Left cardiac atrium (tissue), 4 donors: ENCODE data around the gene IL9. TPM values are rescaled to one million over a fixed set of nuclear protein-coding genes. Genes with fewer than 3 reads are reported as not detected.
"Not testable (repeated sequence)": the region's sequence is repeated elsewhere in the genome, so short reads cannot be mapped to it uniquely, and the experiment has no call there.

ENCODE experiments used
- ATAC-seq, 2 donors: fragments of 200-7000 bp; cut with Tn5 transposase; one replicate each; pipeline ENCODE4 v1.9.1; 2020; ENCODE audit warnings: mild to moderate bottlenecking in 2 of 2, moderate library complexity in 2 of 2
- DNase-seq: peaks from one replicate; pipeline ENCODE4 v3.0.0-alpha.2; 2020
- intact Hi-C, 2 donors: fragments of 100-400 bp; cut with DNase I; formaldehyde crosslinking; loops; one replicate each; pipeline versions ENCODE4 v1.14.1 to v1.15.1; 2022 to 2023
- total RNA-seq, 2 donors: library from RNA; stranded (reverse); fragmentation: NEBNext Ultra II Directional; extraction: Animal tissue kit (Norgen Biotek cat#: 25700); gene quantifications; one replicate each; pipeline ENCODE4 v1.2.1, GENCODE V29; 2021
- donor health status: DM: no; HTN: yes; CAD: no.
- donor health status: DM: no; HTN: yes; CAD: no; lungs with severe emphysema.
- donor health status: DM: yes; HTN: yes; CAD: no.
- donor health status: Dilated cardiomyopathy.

IL9 gene
- total RNA-seq, 2 donors from 2014 or later: not detected

DNA sequence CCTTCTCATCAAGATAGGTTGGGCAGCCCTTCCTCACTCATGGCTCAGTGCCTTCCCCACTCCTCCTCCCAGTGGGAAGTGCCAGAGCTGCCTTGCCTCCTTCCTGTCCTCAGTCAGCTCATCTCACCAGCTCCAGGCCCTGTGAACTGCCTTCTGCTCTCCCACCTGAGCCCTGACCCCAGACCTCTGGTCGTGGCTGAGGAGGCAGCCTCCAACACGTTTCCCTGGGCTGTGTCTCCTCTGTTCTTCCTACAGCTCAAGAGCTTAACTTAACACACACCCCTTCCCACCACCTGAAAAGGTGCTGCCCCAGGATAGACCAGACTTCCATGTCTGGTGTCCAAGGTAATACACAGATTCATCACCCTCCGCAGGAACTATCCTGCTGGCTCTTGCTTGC lies 21.2 kb downstream of the IL9 start:
- ATAC-seq (no peak), DNase-seq (no peak)
- intact Hi-C loops: no loop called here

DNA sequence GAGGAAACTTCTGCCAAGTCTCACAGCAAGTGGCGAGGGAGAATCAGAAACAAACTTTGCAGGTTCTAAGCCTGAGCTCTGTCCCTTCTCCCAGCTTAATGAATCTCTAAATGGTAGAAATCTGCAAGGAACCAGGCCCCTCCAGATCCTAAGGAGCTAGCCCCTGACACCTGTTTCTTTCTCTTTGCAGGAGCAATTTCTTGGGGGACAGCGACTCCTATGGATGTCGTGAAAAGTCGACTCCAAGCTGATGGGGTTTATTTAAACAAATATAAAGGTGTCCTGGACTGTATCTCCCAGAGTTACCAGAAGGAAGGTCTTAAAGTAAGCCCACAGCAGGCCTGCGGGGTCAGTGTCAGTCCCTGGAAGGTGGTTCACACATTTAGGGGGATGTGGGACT lies 21.8 kb downstream of the IL9 start:
- DNase-seq (no peak), ATAC-seq (no peak)
- intact Hi-C loops: no loop called here

DNA sequence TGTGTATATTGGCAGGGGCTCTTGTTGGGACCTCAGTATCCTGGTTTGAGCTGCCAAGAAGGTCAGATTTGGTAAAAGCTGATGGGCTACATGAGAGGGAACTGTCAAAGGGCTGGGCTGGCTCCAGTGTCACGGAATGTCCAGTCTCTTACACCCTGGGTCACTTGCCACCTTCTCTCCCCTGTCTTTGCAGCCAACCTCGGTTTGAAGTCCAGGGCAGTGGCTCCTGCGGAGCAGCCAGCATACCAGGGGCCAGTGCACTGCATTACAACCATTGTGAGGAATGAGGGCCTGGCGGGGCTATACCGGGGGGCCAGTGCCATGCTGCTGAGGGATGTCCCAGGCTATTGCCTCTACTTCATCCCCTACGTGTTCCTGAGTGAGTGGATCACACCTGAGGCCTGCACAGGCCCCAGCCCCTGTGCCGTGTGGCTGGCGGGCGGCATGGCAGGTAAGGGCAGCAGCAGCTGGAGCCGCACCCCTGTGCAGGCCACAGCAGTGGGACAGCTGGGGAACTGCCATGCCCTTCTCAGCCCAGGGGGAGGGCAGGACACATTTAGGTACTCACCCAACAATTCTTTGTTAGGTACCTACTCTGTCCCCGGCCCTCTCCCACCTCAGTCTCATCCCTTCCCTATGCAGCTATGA lies 24.2 kb downstream of the IL9 start:
- DNase-seq (no peak), ATAC-seq (no peak)
- intact Hi-C loops: no loop called here

DNA sequence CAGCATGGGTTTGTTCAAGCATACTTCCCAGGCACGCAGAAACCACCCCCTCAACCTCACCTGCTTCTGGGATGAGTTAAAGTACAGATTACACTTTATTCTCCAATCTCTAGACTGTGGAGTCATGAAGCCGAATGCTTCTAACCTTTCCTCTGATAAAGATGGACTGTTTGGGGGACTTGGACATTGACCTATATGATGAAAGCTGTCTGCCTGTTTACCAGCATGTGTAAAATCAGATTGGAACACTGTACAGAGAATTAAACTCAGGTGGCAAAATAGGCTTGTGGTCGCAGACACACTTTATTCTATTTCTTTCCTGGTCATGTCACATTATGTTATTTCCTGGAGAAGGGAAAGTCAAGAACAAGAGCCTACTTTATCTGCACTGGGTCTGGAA lies 25.7 kb downstream of the IL9 start:
- DNase-seq (no peak), ATAC-seq (no peak)
- intact Hi-C loops: no loop called here

DNA sequence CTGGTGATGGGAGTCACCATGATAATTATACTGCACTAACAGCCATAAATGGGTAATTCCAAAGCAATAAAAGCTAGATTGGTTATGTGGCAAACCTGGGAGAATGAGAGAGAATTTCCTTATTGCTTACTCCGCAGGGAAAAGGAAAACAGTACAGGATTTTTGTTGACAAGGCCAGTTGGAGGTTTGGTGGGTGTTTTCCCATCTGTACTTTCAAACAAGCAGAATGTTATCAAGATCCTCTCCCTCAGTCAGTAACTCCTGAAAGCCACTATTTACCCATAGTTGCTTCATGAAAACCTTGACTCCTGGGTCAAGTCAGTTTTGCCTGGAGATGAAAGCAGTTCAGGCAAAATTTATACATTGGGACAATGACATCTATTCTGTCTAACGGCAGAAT lies 26.4 kb downstream of the IL9 start:
- intact Hi-C loops: no loop called here
- ATAC-seq: no peak

DNA sequence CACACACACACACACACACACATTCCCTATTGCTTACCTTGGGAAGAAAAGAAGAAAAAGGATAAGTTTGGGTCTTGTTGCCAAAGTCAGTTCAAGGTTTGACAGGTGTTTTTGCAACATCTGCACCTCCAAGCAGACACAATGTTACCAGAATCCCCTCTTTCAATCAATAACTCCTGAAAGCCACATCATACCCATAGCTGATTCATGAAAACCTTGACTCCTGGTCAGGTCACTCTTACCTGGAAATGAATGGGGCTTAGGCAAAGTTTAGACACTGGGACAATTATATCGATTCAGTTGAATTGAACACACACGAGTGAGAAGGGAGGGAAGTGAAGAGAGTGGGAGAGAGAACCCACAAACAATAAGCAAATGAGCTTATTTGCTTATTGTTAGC lies 27.0 kb downstream of the IL9 start:
- intact Hi-C loops: no loop called here
- ATAC-seq: no peak
- DNase-seq: no peak

More for the DNA sequence above, 26.4 kb downstream of the IL9 start:
- DNase-seq: no peak

DNA sequence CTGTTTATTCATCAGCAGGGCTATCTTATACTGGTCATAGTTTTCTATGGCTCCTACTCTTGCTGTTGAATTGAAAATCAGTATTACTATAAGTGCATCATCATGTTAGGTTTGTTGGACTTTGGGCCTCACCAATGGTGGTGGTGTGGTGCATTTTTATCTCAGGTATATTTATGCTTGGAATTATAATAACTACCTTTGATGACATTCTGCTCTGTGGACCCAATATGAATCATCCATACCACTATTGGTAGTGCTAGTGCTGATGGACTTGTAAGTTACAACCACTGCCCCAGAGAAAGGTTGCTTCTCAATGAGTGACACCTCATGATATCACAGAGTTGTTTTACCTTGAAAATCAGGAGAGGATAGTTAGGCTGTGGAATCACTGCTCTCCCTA lies 28.0 kb downstream of the IL9 start:
- DNase-seq (no peak), ATAC-seq (no peak)
- intact Hi-C loops: no loop called here

DNA sequence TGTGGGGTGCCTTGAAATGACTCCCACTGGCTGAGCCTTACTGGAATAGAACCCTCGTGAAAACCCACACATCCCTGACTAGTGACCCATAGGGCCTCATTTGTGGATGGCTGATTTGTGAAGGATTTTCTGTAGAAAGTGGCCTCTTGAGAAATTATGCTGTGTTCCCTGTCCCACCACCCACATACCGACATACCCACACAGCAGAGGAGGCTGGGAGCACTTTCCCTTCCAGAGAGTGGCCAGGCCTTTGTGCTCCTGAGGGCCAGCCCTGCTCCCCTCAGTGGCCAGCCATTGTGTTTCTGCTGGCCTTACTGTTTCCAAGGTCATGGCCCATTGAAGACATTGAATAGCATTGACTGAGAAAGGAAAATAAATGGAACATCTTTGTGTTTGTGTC lies 29.6 kb downstream of the IL9 start:
- DNase-seq: no peak
- no peak for ATAC-seq
- intact Hi-C loops: no loop called here

DNA sequence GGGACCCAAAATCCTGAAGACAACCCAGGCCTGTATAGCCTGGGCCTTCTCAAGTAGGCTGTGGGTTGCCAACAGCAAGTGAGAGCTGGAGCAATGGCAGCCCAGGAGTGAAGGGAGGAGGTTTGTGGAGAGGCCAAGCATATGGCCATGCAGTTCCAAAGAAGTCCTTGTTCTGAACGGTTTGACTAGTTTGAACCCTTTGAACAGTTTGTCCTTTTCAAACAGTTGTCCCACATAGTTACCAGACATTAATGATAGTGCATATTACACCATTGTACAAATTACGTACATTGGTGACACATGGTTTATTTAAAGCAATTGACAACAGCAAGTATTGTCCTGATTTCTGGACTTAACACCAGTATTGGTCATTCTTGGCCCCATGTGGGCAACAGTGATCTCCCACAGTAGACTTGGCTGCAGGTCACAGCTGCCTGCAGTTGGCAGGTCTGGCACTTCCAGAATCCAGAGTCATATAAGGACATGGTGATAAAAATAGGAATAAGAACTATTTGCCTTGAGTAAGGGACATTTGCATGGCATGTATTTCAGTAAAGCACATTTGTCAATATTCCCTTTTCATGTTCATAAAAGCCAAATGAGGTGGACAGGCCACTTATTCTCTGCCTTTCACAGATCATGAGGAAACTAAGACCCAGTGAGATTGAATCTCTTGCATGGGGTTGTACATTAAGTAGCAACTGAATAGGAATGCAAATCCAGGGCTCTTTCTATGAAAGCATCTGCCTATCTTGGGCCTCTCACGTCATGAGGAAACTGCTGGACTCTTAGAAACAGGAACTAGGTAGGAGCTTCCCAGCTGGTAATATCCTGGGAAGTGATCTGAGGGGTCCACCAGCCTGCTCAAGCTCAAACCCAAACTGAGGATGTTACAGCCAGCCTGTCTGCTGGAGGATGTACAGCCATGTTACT lies 30.9 kb downstream of the IL9 start:
- no peak for DNase-seq
- ATAC-seq: peak; percentile 75 to 85
- intact Hi-C loops: no loop called here

DNA sequence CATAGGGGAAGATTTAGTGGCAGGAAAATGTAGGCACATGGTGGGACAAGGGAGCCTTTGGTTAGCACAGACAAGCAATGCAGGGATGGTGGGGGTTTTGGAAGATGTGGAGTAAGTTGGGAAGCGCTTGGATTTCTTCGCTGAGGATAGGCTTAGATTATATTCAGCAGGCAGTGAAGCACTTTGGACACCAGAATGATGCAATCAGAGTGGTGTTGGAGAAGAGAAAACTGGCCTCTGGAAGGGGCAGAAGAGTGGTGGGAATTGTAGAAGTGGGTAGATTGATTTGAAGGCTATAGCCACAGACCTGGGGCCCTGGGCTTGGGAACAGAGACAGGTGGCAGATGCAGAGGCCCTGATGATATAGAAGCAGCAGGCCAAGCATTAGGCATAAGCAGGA lies 32.9 kb downstream of the IL9 start:
- intact Hi-C loops: no loop called here
- DNase-seq (no peak), ATAC-seq (no peak)

DNA sequence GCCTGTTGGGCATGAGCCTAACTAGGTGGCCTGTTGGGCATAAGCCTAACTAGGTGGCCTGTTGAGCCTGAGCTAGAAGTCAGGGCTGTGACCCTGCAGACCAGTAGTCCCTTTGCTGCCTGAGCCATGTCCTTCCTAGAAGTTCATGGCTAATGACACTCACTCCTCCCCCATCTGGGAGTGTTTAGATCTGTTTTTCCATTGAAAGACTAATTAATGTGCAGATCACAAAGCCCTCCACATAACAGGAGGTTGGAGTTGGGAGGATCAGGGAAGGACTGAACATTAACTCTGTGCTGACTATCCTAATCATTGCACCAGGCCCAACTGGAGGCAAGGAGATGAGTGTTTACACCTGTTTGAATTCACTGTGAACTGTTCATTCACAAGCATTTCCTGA lies 33.6 kb downstream of the IL9 start:
- DNase-seq: no peak
- intact Hi-C loops: no loop called here
- ATAC-seq: no peak

DNA sequence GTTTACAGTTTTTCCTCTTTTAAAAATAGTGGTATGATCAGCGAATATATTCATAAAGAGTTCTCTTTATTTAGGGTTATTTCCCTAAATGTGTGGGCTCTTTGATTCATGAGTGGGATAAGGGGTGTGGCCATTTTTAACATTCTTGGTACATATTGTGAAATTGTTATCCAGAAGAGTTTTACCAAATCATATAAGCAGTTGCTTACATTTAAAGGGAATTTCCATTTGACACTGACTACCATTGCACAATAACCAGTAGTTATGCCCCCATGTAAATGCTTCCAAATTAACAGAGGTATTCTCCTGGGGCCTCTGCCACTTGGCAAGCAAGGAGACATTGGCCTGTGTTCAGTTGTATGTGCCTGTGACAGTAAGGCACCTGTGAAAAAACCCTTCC lies 34.0 kb downstream of the IL9 start:
- ATAC-seq (no peak), DNase-seq (no peak)
- intact Hi-C loops: no loop called here

DNA sequence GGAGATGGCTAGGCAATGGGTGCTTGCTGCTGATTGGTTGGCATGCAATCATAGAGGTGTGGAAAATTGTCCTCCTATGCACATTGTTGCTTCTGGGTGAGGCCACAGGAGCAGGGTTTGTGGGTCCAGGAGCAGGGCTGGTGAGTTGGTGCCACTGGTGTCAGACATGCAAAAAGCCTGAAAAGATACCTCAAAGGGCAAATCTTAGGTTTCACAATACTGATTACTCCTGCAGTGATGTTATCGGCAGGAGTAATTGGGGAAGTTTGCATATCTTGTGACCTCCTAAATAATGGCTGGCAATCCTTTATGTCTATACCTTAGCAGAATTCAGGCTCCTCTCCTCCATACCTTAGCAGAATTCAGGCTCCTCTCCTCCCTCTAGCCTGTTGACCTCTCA lies 36.0 kb downstream of the IL9 start:
- ATAC-seq (no peak), DNase-seq (no peak)
- intact Hi-C loops: no loop called here

DNA sequence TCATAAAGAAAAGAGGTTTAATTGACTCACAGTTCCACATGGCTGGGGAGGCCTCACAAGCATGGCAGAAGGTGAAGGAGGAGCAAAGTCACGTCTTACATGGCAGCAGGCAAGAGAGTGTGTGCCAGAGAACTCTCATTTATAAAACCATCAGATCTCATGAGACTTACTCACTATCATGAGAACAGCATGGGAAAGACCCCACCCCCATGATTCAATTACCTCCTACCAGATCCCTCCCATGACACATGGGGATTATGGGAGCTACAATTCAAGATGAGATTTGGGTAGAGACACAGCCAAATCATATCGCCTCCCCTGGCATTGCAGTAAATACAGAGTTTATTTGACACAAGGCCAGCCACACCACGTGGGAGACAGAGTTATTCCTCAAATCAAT lies 36.5 kb downstream of the IL9 start:
- ATAC-seq, intact Hi-C loops: not testable (repeated sequence)

DNA sequence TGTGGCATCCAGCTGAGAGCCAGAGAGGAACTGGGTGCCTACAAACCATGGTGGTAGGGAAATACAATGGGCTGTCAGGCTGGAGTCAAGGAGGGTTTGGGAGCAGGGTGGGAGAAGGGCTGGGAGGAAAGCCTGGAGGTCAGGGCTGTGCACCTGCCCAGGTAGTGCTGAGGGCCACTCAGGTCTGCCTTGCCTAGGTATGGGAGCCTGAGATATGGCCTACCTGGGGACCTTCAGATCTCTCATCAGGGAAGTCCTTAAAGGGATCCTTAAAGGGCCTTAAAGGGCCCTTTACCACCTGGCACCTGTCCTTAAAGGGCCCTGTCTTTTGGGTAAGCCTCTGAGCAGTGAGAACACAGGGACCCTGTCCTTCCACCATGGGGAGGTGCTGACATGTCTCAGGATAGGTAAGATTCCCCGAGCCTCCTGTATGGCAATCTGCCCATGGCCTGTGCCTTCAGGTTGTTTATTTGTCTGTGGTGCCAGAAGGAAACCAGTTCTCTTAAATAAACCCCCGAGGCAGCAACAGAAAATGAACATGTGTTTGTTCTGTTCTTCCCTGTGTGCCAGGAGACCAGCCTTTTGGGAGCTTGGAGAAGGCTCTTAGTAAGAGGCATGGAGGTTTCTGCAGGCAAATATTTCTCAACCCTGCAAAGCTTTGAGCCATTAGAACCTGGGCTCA lies 37.9 kb downstream of the IL9 start:
- ATAC-seq: no peak
- no peak for DNase-seq
- intact Hi-C loops: no loop called here

More for the DNA sequence above, 36.5 kb downstream of the IL9 start:
- not testable (repeated sequence) for DNase-seq

DNA sequence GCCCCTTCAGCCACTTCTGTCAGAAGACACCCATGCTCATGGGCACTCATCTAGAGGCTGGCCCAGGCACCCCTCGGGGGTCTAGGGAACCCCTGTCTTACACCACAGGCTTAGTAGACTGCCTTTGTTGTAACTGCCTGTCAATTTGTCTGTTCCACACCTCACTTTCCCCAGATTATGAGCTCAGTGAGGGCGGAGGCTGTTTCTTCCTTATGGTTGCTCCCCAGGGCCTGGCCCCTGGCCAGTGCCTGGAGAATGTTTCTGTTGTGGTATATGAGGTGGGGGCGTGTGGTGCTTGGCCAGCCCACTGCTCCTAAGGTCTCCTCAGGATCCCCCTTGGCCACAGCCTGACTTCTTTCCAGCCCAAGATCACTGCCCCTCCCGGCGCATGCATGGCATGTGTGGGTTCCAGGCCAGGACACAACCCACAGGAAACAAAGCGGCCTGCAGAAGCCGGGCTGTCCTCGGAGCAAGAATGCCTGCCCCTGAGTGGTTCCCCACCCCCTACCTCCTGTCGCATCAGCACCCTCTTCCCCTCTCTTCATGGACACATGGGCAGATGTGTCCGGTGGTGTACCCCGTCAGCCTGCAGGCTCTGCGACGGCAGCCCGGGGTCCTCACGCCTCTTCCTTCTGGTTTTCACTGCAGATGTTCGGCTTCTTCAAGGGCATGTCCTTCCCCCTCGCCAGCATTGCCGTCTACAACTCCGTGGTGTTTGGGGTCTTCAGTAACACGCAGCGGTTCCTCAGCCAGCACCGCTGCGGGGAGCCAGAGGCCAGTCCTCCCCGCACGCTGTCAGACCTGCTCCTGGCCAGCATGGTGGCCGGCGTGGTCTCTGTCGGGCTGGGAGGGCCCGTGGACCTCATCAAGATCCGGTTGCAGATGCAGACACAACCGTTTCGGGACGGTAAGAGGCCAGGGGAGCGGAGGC lies 43.5 kb downstream of the IL9 start:
- DNase-seq (no peak), ATAC-seq (no peak)
- intact Hi-C loops: no loop called here

DNA sequence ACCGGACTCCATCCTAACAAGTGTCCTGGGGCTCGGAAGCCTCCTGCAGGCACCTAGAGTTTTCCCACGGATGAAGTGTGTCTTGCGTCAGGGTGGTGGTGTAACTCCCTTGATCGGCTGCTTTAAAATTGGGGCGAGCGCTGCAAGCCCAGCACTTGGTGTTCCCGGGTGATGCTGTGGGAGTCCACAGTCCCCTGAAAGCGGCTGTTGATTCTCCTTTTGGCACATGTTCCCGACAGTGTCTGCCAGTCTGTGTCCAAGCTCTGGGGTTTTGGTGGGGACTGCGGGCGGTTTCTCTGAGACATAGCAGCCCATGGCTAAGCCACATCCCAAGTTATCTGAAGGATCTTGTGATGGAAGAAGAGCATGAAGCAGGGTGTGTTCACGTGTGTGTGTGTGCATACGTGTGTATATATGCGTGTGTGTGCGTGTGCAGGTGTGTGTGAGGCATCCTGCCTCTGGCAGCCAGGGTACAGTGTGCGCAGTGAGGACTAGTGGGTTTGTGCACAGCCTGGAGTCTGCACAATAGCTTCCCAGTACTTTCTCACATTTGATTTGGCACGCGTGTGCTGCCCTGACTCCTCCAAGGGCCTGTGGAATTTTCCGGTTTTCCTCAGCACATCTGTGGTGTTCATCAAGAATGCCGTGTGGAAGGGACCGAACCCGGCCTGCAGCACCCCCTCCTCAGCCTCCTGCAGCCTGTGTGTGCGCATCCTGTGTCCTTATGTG lies 44.3 kb downstream of the IL9 start:
- DNase-seq (no peak), ATAC-seq (no peak)
- intact Hi-C loops: no loop called here

DNA sequence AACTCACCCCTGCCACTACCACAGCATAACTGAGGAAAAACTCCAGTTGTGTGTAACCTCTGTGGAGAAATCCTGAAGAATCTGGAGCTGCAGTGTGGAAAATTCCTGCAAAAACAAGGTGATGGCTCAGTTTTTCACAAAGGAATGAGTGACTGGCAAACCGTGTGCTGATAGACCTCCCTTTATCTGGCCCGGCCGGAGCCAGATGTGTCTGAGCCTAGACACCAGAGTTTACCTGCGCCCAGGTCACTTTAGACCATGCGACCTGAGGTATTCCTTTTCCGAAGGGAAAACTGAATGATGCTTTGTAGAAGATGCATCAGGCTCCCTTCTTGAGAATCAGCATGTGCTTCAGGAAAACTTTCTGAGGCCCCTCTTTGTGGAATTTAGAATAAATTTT lies 45.0 kb downstream of the IL9 start:
- no peak for ATAC-seq
- intact Hi-C loops: no loop called here
- no peak for DNase-seq

DNA sequence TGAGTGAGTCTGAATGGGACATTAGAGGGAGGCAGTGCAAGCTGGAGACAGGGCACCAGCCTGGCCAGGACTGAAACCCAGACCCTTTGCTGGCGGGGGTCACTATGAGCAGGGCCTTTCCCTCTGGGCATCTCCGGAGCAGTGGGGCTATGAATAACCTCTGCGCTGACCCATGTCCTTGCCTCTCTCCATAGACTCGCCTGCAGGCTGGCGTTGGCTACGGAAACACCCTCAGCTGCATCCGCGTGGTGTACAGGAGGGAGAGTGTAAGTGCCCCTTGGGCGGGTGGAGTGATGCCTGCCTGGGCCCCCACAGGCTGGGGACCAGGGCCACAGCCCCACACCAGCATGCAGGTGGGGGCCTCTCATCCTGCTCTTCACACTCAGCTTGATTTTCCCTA lies 45.4 kb downstream of the IL9 start:
- ATAC-seq (no peak), DNase-seq (no peak)
- intact Hi-C loops: no loop called here
